WTC11 (cell line): ENCODE measurements around the gene CD80.

Experiments used
- RORB ChIP-seq: fragments of 250-450 bp; sonication (Bioruptor Pico); IDR thresholded peaks from 2 replicates; pipeline ENCODE4 v1.9.0; 2021; ENCODE audit warnings: mild to moderate bottlenecking
- TF ChIP-seq, protein P1 (sequence below): fragments of 200-600 bp; IDR thresholded peaks from 2 replicates; pipeline ENCODE4 v1.8.0; 2022; ENCODE audit warnings: antibody characterized with exemption

DNA sequence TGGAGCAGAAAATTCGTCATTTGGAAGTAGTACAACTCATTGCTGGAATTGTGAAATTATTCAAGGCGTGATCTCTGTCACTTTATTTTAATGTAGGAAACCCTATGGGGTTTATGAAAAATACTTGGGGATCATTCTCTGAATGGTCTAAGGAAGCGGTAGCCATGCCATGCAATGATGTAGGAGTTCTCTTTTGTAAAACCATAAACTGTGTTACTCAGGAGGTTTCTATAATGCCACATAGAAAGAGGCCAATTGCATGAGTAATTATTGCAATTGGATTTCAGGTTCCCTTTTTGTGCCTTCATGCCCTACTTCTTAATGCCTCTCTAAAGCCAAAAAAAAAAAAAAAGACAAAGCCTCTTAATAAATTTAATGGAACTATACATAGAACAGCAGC lies 66.6 kb downstream of the CD80 start:
- TF ChIP-seq RORB (CRISPR knock-in tag): no peak
- TF ChIP-seq, protein P1, sequence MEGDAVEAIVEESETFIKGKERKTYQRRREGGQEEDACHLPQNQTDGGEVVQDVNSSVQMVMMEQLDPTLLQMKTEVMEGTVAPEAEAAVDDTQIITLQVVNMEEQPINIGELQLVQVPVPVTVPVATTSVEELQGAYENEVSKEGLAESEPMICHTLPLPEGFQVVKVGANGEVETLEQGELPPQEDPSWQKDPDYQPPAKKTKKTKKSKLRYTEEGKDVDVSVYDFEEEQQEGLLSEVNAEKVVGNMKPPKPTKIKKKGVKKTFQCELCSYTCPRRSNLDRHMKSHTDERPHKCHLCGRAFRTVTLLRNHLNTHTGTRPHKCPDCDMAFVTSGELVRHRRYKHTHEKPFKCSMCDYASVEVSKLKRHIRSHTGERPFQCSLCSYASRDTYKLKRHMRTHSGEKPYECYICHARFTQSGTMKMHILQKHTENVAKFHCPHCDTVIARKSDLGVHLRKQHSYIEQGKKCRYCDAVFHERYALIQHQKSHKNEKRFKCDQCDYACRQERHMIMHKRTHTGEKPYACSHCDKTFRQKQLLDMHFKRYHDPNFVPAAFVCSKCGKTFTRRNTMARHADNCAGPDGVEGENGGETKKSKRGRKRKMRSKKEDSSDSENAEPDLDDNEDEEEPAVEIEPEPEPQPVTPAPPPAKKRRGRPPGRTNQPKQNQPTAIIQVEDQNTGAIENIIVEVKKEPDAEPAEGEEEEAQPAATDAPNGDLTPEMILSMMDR: no peak
